GM10248 (cell line): ENCODE data around the gene ENTPD7.
"Not testable (repeated sequence)": the region's sequence is repeated elsewhere in the genome, so short reads cannot be mapped to it uniquely, and the experiment has no call there.

Experiments used
- CTCF ChIA-PET: fragments of 300-600 bp; sonication (Branson Sonifier 250); formaldehyde crosslinking; extraction: SDS; loops from one replicate; lab custom pipeline; 2021; ENCODE audit warnings: antibody characterized with exemption; lab: Yijun Ruan, JAX
- POLR2A ChIA-PET: fragments of 350-650 bp; sonication (Branson Sonifier 250); formaldehyde crosslinking; extraction: SDS; loops from one replicate; lab custom pipeline; 2020; ENCODE audit warnings: antibody characterized with exemption; lab: Yijun Ruan, JAX
- DNase-seq: peaks from one replicate; pipeline ENCODE4 v3.0.0; 2012; ENCODE audit errors: extremely low spot score
- TF ChIP-seq, protein P1 (sequence below): IDR thresholded peaks from 2 replicates; pipeline ENCODE4 v1.5.1; 2012; ENCODE audit warnings: mild to moderate bottlenecking, low read depth; ENCODE audit errors: extremely low read depth, missing control alignments, control extremely low read depth

Gene ENTPD7

DNA sequence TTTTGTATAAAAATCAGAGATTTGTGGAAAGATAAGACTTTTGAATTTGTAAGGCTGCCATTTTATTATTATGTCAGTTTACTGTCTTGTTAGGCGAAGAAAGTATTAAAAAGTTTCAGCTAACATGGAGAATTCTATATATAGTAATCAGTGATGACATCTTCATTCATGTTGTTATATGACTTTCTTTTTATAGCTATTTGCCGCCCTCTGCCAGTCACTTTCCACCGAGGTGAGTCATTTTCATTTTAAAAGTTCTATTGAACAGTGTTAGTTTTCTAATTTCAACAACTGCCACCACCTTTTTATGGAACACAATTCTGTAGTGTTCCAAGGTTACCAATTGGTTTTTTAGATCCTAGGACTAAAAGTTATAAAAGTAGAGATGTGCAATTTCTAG is 84.5 kb downstream of the ENTPD7 start:
- TF ChIP-seq, protein P1, sequence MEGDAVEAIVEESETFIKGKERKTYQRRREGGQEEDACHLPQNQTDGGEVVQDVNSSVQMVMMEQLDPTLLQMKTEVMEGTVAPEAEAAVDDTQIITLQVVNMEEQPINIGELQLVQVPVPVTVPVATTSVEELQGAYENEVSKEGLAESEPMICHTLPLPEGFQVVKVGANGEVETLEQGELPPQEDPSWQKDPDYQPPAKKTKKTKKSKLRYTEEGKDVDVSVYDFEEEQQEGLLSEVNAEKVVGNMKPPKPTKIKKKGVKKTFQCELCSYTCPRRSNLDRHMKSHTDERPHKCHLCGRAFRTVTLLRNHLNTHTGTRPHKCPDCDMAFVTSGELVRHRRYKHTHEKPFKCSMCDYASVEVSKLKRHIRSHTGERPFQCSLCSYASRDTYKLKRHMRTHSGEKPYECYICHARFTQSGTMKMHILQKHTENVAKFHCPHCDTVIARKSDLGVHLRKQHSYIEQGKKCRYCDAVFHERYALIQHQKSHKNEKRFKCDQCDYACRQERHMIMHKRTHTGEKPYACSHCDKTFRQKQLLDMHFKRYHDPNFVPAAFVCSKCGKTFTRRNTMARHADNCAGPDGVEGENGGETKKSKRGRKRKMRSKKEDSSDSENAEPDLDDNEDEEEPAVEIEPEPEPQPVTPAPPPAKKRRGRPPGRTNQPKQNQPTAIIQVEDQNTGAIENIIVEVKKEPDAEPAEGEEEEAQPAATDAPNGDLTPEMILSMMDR, result no peak
- POLR2A ChIA-PET, result no interaction called here
- CTCF ChIA-PET, result interaction anchor here (1.8 to 2.0 kb wide), 2 partner anchors 9 to 11 kb away, joined by 6 to 13 read pairs; partner anchors contain the start of genes COX15 and CUTC
- DNase-seq, result no peak

DNA sequence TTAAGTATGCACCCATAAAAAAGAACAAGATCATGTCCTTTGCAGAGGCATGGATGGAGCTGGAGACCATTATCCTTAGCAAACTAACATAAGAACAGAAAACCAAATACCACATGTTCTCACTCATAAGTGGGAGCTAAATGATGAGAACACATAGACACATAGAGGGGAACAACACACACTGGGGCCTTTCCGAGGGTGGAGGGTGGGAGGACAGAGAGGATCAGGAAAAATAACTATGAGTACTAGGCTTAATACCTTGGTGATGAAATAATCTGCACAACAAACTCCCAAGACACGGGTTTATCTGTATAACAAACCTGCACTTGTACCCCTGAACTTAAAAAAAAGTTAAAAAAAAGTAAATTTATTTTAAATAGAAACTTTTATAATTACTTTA is 86.9 kb downstream of the ENTPD7 start:
- CTCF ChIA-PET, result interaction anchor here (1.3 kb wide), 1 partner anchor 20 kb away, joined by 3 read pairs; no protein-coding TSS in a partner anchor
- DNase-seq, POLR2A ChIA-PET: not testable (repeated sequence)

DNA sequence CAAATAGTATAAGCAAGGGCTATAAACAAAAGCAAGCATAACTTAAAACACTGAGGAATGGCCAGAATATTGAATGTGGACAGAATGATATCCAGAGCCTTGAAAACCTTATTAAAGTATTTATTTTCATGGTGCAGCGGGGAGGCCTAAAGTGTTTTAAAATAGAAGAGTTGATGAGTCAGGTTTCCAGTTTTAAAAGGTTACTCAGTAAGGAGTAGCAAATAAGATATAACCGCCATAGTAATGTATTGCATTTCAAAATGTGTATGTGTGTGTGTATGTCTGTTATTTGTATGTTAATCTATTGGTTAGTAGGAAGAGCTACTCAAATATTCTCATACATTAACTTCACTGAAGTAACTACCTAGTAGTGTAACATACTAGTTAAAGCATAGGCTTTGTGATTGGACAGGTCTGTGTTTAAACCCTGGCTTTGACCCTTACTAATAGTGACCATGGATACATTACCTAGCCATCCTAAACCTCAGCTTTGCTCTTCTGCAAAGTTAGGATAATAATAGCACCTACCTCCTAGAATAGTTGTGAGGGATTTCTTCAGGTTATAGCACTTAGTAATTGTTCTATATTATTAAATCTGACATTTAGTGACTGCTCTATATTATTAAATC is 89.6 kb downstream of the ENTPD7 start:
- DNase-seq, result no peak
- CTCF ChIA-PET, result interaction anchor here (1.0 to 1.6 kb wide), 2 partner anchors 17 to 313 kb away, joined by 4 read pairs; partner anchors contain the start of genes COX15 and CUTC
- TF ChIP-seq, protein P1, result no peak
- POLR2A ChIA-PET, result no interaction called here

DNA sequence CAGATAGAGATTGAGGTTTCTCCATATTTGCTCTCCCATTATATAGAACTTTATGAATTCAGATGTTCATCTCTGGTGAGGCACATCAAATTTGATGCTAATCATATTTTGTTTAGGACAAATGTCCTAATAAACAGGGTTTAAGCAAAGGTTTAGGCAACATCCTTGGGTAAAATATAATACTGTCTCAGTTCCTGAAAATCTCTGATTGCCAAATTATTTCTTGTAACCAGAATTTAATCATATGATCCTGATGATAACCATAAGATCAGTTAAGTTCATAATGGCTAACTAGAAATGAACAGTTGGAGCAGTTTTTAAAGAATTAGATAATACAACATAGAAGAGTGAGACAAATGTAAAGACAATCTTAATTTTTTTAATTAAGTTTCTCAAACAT is 91.3 kb downstream of the ENTPD7 start:
- ChIA-PET CTCF (no interaction called here), POLR2A (no interaction called here)
- TF ChIP-seq, protein P1, result no peak
- DNase-seq, result no peak

DNA sequence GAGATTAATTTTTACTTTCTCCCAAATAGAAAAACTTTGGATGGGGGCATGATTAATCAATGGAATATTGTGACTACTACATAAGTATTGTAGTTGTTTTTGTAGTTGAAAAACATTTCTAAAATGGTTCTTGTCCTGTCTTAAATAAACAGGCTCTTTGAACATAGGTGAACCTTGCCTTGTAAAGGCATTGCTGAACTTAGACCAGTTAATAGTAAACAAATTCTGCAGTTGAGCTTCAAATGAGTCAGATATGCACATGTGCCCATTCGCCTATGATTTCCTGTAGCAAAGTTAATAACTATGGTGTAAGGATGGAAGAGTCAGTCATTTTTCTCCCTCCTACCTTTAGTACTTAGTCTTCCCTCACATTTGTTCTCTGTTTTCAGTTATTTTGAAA is 95.4 kb downstream of the ENTPD7 start:
- TF ChIP-seq, protein P1, result no peak
- ChIA-PET CTCF (no interaction called here), POLR2A (no interaction called here)

More for the DNA sequence above, 95.4 kb downstream of the ENTPD7 start:
- no peak for DNase-seq
